Natural killer cell (primary cell): ENCODE data around the gene SNX19. TPM values are rescaled to one million over a fixed set of nuclear protein-coding genes. Genes with fewer than 3 reads are reported as not detected.

Source experiments
- ATAC-seq, 3 donors: fragments of 150-1000 bp in 2 of 3; fragments of 200-7000 bp in 1 of 3; cut with Tn5 transposase; 1 replicate in 1 of 3; 2 replicates in 2 of 3; pipeline ENCODE4 v1.10.0; 2021; ENCODE audit warnings: mild to moderate bottlenecking in 2 of 3, moderate library complexity in 2 of 3
- DNase-seq, 2 donors: peaks; one replicate each; pipeline versions ENCODE4 v3.0.0 to v3.0.0-alpha.2; 2013 to 2021; ENCODE audit warnings: mixed read lengths in 1 of 2
- H3K27ac ChIP-seq: one replicate; pipeline ENCODE4 v1.5.1; 2013; ENCODE audit warnings: mild to moderate bottlenecking, low read length
- H3K27me3 ChIP-seq: one replicate; pipeline ENCODE4 v1.6.1; 2013; ENCODE audit warnings: low read length; ENCODE audit not compliant: control insufficient read depth, insufficient read depth
- H3K36me3 ChIP-seq: one replicate; pipeline ENCODE4 v1.6.1; 2013; ENCODE audit warnings: low read length; ENCODE audit not compliant: control insufficient read depth, insufficient read depth
- H3K4me1 ChIP-seq: one replicate; pipeline ENCODE4 v1.6.1; 2013; ENCODE audit warnings: low read length; ENCODE audit not compliant: control insufficient read depth, insufficient read depth
- H3K4me3 ChIP-seq: one replicate; pipeline ENCODE4 v1.5.1; 2013; ENCODE audit warnings: low read length
- H3K9me3 ChIP-seq: one replicate; pipeline ENCODE4 v1.6.1; 2013; ENCODE audit warnings: low read length; ENCODE audit not compliant: control insufficient read depth, insufficient read depth
- H3K27ac Mint-ChIP-seq, 2 donors: one replicate each; pipeline ENCODE4 v1.8.0; 2022; ENCODE audit warnings: mild to moderate bottlenecking in 2 of 2, mixed read lengths in 2 of 2, moderate library complexity in 1 of 2
- H3K27me3 Mint-ChIP-seq, 2 donors: one replicate each; pipeline ENCODE4 v1.8.0; 2022; ENCODE audit warnings: low read depth in 2 of 2, mixed read lengths in 2 of 2
- H3K36me3 Mint-ChIP-seq: one replicate; pipeline ENCODE4 v1.8.0; 2022; ENCODE audit warnings: mixed read lengths
- H3K4me1 Mint-ChIP-seq, 2 donors: one replicate each; pipeline ENCODE4 v1.8.0; 2022; ENCODE audit warnings: mixed read lengths in 2 of 2
- H3K4me3 Mint-ChIP-seq: one replicate; pipeline ENCODE4 v1.8.0; 2022; ENCODE audit warnings: mild to moderate bottlenecking, moderate library complexity, mixed read lengths
- H3K9me3 Mint-ChIP-seq, 2 donors: one replicate each; pipeline ENCODE4 v1.8.0; 2022; ENCODE audit warnings: mixed read lengths in 2 of 2
- CTCF ChIP-seq: fragments of 200-600 bp; IDR thresholded peaks from one replicate; pipeline ENCODE4 v1.8.0; 2022; ENCODE audit warnings: antibody characterized with exemption
- WGBS: methylation state at CpG from one replicate; pipeline ENCODE4 v1.1.7; 2013; ENCODE audit warnings: missing lambda C conversion rate; ENCODE audit not compliant: insufficient coverage; 5-methylcytosine and 5-hydroxymethylcytosine counted together
- intact Hi-C: fragments of 100-400 bp; cut with micrococcal nuclease; formaldehyde crosslinking; loops from one replicate; pipeline ENCODE4 v1.14.2; 2022
- total RNA-seq, 4 donors: library from RNA; stranded (reverse); fragments of 120-200 nt in 1 of 4; gene quantifications; one replicate each; pipeline versions ENCODE4 v1.2.3 to v1.2.4, GENCODE V29; 2013 to 2022

The SNX19 gene
- total RNA-seq, 3 donors from 2014 or later (not counting 1 experiment from before 2014, with no cell fraction given) = 65.4 to 76.6 (median 72.0) TPM

- peaks cover 55% of the 10 kb centered on the region for H3K36me3 ChIP-seq
- no peak overlapping the region for H3K4me3 Mint-ChIP-seq
- no peak overlapping the region for H3K27ac ChIP-seq
- no peak for TF ChIP-seq CTCF
- H3K9me3 Mint-ChIP-seq = no peaks in the 10 kb centered on the region
- no peaks in the 10 kb centered on the region for H3K27me3 ChIP-seq
- H3K27me3 Mint-ChIP-seq = no peaks in the 10 kb centered on the region
- peaks cover 0 to 5% of the 10 kb centered on the region in 2 donors for H3K4me1 Mint-ChIP-seq
- H3K9me3 ChIP-seq = no peaks in the 10 kb centered on the region
- WGBS = 71% methylated on average over 2 of the region's 2 CpGs
- intact Hi-C loops = no loop called here
- no peak for DNase-seq
- no peaks in the 10 kb centered on the region for H3K4me1 ChIP-seq
- no peak overlapping the region for H3K4me3 ChIP-seq
- peaks cover 20% of the 10 kb centered on the region for H3K36me3 Mint-ChIP-seq
- no peak overlapping the region for H3K27ac Mint-ChIP-seq
- no peak for ATAC-seq
Observed at GRCh38 chr11:130886704-130887103, 29.6 kb downstream of the SNX19 start.

- TF ChIP-seq CTCF = no peak
Observed at GRCh38 chr11:130882138-130882551, 34.1 kb downstream of the SNX19 start.

GRCh38 chr11:130881475-130882137 is 34.7 kb downstream of the SNX19 start:
- no peak overlapping the region for H3K27ac ChIP-seq
- H3K4me3 ChIP-seq = no peak overlapping the region
- 94% methylated on average over 6 of the region's 7 CpGs for WGBS
- H3K9me3 Mint-ChIP-seq = no peaks in the 10 kb centered on the region
- H3K4me1 ChIP-seq = no peaks in the 10 kb centered on the region
- no peaks in the 10 kb centered on the region for H3K27me3 ChIP-seq
- H3K27ac Mint-ChIP-seq = no peak overlapping the region
- H3K36me3 ChIP-seq = peaks cover 78% of the 10 kb centered on the region
- DNase-seq (no peak), ATAC-seq (no peak)
- no peak for TF ChIP-seq CTCF
- intact Hi-C loops = no loop called here
- H3K36me3 Mint-ChIP-seq = peaks cover 35% of the 10 kb centered on the region
- H3K9me3 ChIP-seq = no peaks in the 10 kb centered on the region
- no peaks in the 10 kb centered on the region for H3K4me1 Mint-ChIP-seq
- no peak overlapping the region for H3K4me3 Mint-ChIP-seq
- no peaks in the 10 kb centered on the region for H3K27me3 Mint-ChIP-seq

More at GRCh38 chr11:130882138-130882551, 34.1 kb downstream of the SNX19 start:
- WGBS = 87% methylated on average over 5 of the region's 5 CpGs
- H3K9me3 Mint-ChIP-seq = no peaks in the 10 kb centered on the region
- H3K36me3 Mint-ChIP-seq = peaks cover 35% of the 10 kb centered on the region
- Histone ChIP-seq H3K9me3 (no peaks in the 10 kb centered on the region), H3K36me3 (peaks cover 74% of the 10 kb centered on the region), H3K4me3 (no peak overlapping the region), H3K4me1 (no peaks in the 10 kb centered on the region), H3K27me3 (no peaks in the 10 kb centered on the region), H3K27ac (no peak overlapping the region)
- ATAC-seq = no peak
- H3K4me1 Mint-ChIP-seq = no peaks in the 10 kb centered on the region
- H3K27ac Mint-ChIP-seq = no peak overlapping the region
- intact Hi-C loops = no loop called here
- no peak for DNase-seq
- H3K27me3 Mint-ChIP-seq = no peaks in the 10 kb centered on the region
- H3K4me3 Mint-ChIP-seq = no peak overlapping the region

GRCh38 chr11:130879836-130880235 is 36.4 kb downstream of the SNX19 start:
- Mint-ChIP-seq H3K27me3 (no peaks in the 10 kb centered on the region), H3K36me3 (peaks cover 40% of the 10 kb centered on the region), H3K27ac (no peak overlapping the region), H3K9me3 (no peaks in the 10 kb centered on the region), H3K4me3 (no peak overlapping the region), H3K4me1 (no peaks in the 10 kb centered on the region)
- intact Hi-C loops = no loop called here
- no peaks in the 10 kb centered on the region for H3K4me1 ChIP-seq
- H3K27ac ChIP-seq = no peak overlapping the region
- ATAC-seq (no peak), DNase-seq (no peak)
- H3K27me3 ChIP-seq = no peaks in the 10 kb centered on the region
- no peak overlapping the region for H3K4me3 ChIP-seq
- H3K9me3 ChIP-seq = no peaks in the 10 kb centered on the region
- no peak for TF ChIP-seq CTCF
- peaks cover 79% of the 10 kb centered on the region for H3K36me3 ChIP-seq
